T-helper 2 cell treated with Interferon-gamma antibody and Interleukin-4, amounts not matched to agents 100 ng/mL and 5 ng/mL, for 36 hours (primary cell): ENCODE data around the gene LDB2. TPM values are rescaled to one million over a fixed set of nuclear protein-coding genes. Genes with fewer than 3 reads are reported as not detected.

Experiments
- intact Hi-C: fragments of 100-400 bp; cut with micrococcal nuclease; formaldehyde crosslinking; loops from one replicate; pipeline ENCODE4 v1.15.1; 2023
- total RNA-seq: library from RNA; stranded (reverse); gene quantifications from 2 replicates; pipeline ENCODE4 v1.2.3, GENCODE V29; 2022

Gene LDB2
- total RNA-seq, 1 donor from 2014 or later: not detected

DNA sequence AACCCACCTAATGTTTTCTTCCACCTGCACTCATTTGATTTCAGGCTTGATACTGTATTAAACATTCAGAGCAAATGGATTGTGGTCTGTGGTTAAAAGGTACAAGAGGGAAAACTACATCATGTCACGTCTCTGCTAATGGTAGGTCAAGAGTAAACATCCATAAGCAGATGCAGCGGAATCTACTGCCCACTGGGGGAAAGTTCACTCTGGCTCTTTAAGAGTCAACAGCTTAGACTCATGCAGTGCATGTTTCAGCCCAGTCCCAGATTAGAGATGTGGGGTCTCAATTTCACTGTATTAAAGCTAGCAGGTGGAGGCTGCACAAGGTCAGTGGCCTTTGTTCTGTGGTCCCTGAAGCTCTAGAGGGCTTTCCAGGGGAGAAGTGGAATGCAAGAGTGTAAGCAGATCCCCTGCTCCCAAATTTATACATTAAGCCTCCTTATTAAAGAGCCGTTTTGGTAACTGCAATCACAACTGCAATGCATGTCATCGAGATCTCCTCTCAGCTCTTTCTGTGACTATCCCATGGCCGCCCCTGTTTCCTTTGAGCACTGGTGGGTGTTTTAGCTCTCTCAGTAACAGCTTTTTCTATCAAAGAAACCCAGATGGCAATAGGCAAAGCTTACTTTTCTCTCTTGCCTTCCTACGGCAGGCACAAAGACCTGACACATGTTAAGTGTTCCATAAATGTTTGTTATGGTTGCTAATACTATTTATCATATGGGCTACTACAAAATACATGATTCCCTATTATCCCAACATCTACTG lies 53.4 kb downstream of the LDB2 start:
- intact Hi-C loops: no loop called here

DNA sequence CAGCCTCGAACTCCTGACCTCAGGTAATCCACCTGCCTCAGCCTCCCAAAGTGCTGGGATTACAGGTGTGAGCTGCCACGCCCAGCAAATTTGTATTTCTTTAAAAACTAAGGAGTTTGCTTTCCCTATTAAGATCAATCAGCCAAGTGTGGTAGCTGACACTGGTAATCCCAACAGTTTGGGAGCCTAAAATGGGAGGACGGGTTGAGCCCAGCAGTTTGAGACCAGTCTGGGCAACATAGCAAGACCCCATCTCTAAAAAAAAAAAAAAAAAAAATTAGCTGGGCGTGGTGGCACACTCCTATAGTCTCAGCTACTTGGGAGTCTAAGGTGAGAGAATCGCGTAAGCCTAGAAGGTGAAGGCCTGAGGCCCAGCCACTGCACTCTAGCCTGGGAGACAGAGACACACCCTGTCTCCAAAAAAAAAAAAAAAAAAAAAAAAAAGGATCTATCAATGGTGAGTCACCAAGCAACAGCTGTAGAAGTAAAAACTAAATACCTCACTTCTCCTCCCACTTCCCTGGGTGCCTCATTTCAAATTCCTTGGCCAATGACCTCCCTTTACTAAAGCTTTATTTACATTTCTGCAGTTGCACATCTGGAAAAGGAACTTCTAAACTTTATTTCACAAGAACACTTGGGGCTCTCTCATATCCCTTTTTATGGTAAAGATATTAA lies 54.5 kb downstream of the LDB2 start:
- intact Hi-C loops: no loop called here

DNA sequence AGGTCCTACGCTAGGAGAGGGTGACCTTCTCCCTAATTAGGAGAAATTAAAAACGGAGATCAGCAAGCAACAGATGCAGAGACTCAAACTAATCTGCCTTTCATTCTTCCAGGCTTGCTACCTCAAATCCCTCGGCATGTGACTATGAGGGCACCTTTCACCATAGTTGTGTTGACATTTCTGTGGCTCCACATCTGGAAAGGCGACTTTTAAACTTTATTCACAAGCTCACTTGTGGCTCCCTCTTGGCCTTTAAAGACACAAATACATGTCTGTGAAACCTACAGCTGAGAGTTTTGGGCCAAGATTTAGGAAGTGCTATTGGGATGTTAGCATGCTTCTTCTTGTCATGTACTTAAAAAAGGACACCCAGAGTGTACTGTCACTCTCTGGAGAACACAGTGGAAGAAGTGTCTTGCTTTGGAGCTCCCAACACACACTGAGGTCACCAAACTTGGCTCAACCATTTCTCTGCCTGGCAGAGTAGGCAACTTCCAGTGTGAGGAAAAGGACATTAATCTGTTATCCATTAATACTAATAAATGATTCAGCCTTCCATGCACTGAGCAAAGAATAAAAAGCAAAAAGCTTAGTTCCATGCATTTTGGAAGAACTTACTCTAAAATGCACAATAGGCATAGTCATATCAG lies 60.1 kb downstream of the LDB2 start:
- intact Hi-C loops: loop anchor here (10.0 kb wide), 1 partner anchor 76 kb away; no protein-coding TSS in a partner anchor

DNA sequence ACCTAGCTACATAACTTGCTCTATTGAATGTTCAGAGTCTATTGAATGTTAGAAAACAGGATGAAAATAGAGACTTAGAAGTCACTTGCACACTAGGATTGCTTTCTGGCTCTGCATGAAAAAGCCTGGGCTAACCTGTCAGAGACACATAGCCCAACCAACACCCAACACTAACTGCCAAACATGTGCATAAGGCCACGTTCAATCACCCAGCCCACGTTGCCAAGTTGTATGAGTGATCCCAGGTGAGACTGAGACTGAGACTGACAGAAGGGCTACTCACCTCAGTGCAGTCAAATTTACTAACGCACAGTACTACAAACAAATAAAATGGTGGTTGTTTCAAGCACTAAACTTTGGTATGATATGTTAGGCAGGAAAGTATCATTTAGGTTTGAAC lies 61.0 kb downstream of the LDB2 start:
- intact Hi-C loops: loop anchor here (10.0 kb wide), 1 partner anchor 77 kb away; no protein-coding TSS in a partner anchor

DNA sequence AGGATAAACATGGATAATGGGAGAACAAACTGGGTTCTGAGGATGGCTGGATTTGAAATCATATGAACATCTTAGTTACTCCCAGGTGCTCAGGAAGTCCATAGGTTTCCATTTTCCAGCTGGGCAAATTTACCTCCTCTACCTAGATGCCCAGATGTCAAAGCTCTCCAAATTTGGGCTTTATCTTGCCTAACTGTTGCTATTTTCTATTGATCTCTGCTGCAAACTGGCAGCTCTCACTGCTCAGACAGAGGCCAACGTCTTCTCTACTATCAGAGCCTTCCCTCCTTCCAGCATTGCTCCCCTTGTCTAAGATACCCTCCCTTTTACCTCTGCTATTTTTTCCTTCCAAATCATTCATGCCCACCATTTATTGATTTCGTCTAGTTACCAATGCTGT lies 62.1 kb downstream of the LDB2 start:
- intact Hi-C loops: loop anchor here (10.0 kb wide), 1 partner anchor 78 kb away; no protein-coding TSS in a partner anchor

DNA sequence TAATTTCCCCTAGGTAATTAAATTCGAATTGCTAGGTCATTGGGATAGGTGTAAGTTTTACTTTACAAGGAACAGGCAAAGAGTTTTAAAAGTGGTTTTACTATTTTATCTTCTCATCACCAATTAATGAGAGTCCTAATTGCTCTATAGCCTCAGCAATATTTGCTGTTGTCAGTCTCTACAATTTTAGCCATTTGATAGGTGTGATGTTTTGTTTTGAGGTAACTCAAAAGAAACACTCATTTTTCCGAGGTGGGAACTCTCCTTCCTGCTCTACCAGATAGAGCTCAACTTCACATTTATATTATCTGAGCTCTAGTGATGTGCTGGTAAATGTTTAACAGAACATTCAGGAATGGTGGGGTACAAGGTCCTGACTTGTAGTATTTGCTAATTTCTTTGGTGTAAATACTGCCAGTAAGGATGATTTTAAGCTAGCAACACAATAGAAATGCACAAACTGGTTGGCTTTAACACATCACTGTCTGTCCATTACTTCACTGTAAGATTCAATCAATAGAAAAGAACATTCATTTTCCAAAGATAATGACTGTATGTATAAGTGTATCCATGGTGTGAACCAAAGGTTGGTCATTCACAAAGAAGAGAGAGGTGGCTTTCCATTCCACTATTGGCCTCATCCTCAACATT lies 62.7 kb downstream of the LDB2 start:
- intact Hi-C loops: loop anchor here (10.0 kb wide), 1 partner anchor 79 kb away; no protein-coding TSS in a partner anchor

DNA sequence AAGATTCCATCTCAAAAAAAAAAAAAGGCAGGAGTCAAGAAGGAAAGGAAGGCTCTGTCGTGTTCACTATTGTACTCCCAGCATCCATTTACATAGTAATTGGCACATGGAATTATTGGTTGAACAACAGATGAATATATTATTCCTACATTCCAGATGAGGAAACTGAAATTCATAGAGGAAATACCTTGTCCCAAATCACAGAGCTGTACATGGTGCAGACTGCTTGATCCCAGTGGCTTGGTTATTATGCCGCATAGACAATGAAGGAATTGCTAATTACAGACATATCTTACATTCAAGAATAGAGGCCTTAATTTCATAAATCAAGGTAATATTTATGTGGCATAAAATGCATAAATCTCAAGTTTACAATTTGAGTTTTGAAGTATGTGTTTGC lies 63.6 kb downstream of the LDB2 start:
- intact Hi-C loops: loop anchor here (10.0 kb wide), 1 partner anchor 80 kb away; no protein-coding TSS in a partner anchor

DNA sequence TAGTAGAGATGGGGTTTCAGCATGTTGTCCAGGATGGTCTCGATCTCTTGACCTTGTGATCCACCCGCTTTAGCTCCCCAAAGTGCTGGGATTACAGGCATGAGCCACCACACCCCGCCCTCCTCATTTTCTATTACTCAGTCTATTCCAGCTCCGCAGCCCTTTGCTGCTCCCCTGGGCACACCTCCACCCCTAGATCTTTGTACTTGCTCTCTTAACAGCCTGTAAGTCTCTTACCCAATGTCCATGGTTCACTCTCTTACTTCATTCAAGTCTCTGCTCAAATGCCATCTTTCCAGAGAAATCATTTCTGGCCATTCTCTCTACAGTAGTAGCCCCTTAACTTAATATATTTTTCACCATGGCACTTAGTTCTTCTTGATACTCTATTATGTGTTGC lies 64.7 kb downstream of the LDB2 start:
- intact Hi-C loops: loop anchor here (10.0 kb wide), 1 partner anchor 81 kb away; no protein-coding TSS in a partner anchor

DNA sequence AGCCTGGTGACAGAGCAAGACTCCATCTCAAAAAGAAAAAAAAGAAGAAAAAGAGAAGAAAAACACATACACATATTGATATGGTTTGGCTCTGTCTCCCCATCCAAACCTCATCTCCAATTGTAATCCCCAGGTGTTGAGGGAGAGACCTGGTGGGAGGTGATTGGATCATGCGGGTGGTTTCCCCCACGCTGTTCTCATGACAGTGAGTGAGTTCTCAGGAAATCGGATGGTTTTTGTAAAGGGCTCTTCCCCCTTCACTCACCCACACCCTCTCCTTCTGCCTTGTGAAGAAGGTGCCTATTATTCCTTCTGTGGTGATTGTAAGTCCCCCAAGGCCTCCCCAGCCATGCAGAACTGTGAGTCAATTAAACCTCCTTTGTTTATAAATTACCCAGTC lies 68.4 kb downstream of the LDB2 start:
- intact Hi-C loops: loop anchor here (10.0 kb wide), 1 partner anchor 85 kb away; no protein-coding TSS in a partner anchor

DNA sequence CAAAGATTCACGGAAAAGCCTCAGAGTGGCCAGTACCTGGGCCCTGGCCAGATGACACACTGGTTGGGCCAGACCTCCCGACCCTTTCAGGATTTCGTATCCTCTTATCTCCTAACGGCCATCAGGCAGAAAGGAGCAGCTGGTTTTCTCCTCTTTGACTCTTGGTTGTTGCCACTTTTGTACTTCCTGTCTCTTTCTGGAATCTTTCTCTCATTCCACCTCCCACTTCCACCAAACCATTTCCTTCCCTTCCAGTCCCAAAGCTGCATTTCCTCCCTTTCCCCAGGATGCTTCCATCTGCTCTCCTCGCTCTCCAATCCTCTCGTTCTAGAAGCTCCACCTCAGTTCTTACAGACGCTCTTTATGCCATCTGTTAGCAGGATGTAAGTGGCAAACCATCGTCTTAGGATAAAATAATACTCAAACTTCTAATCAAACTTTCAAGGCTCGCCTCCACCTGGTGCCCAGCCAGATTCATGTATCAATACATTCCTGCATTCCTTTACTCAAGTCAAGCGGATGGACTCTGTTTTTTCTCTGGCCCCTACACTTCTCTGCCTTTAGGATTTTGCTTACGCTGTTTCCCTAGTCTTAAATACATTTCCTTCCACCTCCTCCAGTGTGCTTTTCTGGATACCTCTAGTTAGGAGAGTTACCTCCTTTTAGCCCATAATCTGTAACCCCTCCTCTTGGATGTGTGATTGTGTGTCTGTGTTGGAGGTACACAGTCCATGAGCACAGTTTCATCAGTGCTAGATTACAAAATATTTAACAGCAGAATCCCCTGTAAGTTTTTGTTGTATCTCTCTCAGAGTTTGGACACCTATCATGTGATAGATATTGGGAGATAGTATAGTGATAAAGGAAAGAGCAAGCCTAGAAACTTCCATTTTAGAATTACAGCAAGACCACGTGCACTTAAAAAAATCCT lies 70.4 kb downstream of the LDB2 start:
- intact Hi-C loops: no loop called here

DNA sequence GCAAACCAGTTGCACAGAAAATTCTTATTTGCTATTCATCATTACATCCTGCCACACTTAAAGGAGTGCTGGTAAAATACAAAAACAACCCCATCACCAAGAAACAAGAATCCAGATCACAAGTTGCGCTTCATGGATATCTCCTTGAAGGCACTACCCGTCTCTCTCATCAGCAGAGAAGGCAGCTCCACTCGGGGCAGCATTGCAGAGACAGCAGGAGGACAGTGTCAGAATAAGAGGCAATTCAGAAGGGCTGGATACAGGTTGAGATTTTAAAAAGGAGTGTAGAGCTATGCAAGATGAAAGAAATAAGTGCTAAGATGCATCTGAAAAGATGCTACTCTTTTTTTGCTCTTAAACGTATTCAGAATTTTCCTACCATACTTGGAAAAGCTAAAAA lies 71.4 kb downstream of the LDB2 start:
- intact Hi-C loops: no loop called here

DNA sequence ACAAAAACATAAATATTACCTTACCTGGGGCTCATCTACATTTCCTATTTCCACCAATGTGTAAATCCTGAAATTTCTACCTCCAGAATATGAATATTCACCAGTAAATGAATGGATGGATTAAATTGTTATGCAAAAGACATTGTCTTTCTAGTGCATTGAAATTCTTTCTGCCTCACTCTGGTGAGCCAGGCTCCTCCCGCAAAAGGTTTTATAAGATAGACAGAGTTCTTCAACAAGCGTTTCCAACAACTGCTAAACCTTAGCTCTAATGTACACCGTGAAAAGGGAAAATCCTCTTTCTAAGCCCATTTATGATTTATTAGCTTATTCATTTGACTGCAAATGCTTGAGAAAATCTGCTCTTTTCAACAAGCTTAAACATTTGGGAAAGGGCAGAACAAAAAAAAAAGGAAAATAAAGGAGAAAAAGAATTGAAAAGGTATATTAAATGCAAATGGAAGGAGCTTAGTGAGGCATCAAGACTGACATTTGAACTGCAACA lies 72.0 kb downstream of the LDB2 start:
- intact Hi-C loops: no loop called here

DNA sequence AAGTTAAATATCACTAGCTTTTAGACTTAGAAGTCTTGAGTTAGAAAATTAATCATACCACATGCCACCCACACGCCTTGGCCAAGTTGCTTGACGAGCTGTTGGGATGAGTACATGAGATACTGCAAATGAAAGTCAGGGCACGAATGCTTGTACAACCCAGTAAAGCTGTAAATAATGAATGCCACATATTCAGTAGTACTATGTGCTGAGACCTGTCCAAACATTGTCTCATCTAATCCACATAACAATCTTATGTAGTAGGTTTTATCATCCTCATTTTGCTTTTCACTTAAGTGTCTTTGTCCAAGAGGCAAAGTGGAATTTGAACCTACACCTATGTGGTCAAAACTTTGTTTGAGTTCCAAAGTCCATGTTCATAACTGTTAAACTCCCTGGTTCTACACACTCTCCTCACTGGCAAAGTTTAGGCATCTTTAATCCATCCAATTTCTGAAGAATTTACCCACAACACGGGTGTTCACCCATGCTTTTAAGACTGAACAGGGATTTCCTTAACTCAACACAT lies 74.1 kb downstream of the LDB2 start:
- intact Hi-C loops: no loop called here

DNA sequence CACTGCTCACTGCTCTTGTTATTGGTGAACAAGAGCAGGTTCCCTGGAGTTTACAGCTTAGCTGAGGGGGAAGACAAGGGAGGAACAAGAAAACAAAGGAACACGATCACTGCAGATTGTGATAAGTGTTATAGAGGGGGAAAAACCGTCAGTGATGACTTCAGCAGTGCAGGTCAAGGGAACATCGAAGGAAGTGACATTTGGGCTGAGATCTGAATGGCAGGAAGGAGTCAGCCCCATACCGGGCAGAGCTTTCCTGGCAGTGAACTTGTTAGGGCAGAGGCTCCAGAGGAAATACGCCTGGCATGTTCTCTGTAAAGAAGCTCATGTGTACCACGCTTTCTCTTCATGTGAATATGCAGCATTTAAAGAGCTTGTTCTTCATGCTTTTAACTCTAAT lies 78.1 kb downstream of the LDB2 start:
- intact Hi-C loops: no loop called here

DNA sequence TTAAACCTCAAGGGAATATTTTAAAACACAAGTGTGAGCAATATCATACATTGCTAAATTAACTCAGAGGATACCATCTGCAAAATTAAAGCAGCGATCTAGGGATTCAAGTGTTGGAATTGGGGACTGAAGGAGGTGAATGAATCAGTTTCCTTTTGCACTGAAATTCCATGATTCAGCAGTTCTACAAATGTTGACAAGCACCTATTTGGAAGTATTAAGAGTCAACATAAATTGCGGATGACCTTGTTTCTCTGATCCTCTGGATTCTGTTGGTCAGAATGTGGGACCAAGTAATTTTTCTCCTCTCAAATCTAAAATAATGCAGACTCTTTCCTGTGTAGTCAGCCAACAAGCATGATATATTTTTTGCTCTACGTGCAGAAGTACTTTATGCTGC lies 78.8 kb downstream of the LDB2 start:
- intact Hi-C loops: no loop called here

DNA sequence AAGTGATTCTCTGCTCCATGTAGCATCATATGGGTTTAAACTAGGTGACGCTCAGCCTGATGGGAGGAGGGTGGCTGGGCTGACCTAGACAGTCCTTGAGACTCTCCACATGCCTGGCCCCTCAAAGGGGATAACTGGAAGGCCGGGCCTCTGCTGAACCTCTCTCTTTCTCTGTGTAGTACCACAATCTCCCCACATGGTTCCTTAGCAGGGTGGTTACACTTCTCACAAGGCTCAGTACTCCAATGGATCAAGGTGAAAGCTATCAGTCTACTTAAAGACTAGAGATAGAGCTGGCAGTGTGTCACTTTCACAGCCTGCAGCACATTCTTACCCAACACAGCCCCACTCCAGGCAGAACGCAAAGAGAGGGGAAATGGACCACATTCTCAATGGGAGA lies 80.4 kb downstream of the LDB2 start:
- intact Hi-C loops: no loop called here

DNA sequence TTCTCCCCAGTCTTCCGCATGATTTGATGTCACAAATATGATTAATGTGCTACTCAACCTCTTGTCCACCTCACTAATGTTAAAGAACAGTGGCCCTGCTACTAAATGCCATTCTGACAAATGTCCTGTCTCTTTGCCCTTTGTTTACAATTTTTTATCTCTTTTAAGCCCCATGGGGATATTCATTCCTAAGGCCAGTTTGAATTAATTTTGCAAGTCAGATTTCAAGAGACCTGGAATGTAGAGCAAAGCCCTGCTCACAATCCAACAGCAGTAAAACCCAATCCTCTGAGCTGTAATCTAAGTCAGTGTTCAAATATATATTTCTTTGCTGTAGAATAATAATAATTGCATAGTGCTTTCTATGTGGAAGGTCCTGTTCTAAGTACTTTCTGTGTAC lies 81.2 kb downstream of the LDB2 start:
- intact Hi-C loops: no loop called here

DNA sequence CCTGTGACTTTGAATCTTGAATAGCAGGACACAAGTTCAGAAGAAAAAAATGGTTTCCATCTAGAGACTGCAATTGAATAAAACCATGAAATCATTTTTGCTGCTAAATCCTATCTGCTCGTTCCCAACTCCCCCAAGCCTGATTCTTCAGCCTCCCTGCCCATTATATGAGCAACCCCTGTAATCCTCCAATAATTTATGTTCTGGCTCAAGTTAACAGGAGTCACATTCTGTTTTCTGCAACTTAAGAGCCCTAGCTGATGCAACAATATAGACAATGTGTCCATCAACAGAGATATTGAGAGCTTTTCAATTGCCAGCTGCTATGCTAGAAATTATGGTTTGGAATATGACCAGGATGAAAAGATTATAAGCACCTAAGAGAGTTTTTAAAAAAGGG lies 84.1 kb downstream of the LDB2 start:
- intact Hi-C loops: no loop called here

DNA sequence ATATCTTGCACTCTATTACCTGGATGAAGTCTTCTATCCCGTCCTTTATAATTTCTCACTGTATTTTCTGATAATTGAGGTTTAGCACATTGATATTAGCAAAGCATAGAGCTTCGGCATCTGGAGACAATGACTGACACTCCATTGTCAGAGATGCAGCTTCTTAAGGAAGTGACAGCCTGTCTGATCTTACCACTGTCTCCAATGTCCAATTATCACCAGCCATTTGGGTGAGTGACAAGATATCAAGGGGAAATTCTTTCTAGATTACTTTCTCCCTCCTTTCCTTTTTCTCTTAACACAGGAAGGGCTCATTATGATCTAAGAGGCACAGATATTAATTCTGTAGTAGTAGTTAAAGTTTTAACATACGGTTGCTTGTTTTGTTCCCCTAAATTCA lies 86.4 kb downstream of the LDB2 start:
- intact Hi-C loops: no loop called here

DNA sequence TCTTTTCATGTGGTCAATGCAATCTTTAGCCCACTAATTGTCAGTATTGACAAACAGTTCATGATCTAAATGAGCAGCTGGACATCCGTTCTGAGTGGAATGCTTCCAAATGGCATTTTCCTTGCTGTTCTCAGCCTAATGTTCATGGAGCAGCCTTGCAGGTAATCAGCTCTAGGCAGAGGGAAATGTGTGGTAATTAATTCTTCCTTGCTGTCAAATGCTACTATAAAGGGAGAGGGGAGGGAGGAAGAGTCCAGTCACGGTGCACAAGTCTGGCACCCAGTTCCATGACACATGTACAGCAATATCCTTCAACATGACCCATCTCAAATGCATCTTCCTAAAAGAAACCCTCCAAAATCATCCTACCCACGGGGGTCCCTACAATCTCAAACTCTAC lies 88.5 kb downstream of the LDB2 start:
- intact Hi-C loops: no loop called here
